CD14-positive monocyte (primary cell): Measurements from ENCODE around the gene TBC1D30. TPM values are rescaled to one million over a fixed set of nuclear protein-coding genes. Genes with fewer than 3 reads are reported as not detected.

ENCODE experiments used
- DNase-seq, 3 donors: peaks; one replicate each; pipeline ENCODE4 v3.0.0-alpha.2; 2011 to 2022
- H2AFZ ChIP-seq: 2 replicates; pipeline ENCODE4 v1.6.0; 2012; ENCODE audit warnings: mild to moderate bottlenecking, low read depth, low read length, inconsistent platforms; ENCODE audit not compliant: insufficient read depth, poor library complexity, severe bottlenecking
- H3K27ac ChIP-seq, 2 donors: 1 replicate in 1 of 2; 2 replicates in 1 of 2; pipeline ENCODE4 v1.5.1; 2012 to 2013; ENCODE audit warnings: low read length in 2 of 2, control low read depth in 1 of 2, inconsistent platforms in 1 of 2, low read depth in 1 of 2, mild to moderate bottlenecking in 1 of 2
- H3K27me3 ChIP-seq, 2 donors: one replicate each; pipeline versions ENCODE4 v1.6.0 to v1.6.1; 2011 to 2013; ENCODE audit warnings: low read length in 2 of 2; ENCODE audit not compliant: control insufficient read depth in 2 of 2, insufficient read depth in 2 of 2
- H3K36me3 ChIP-seq, 2 donors: replicated peaks in 1 of 2; 1 replicate in 1 of 2; 2 replicates in 1 of 2; pipeline versions ENCODE4 v1.5.1 to v1.6.1; 2012 to 2013; ENCODE audit warnings: low read length in 2 of 2, control low read depth in 1 of 2, inconsistent platforms in 1 of 2, mild to moderate bottlenecking in 1 of 2; ENCODE audit not compliant: insufficient read depth in 2 of 2, control insufficient read depth in 1 of 2
- H3K4me1 ChIP-seq, 2 donors: 1 replicate in 1 of 2; 2 replicates in 1 of 2; pipeline versions ENCODE4 v1.5.1 to v1.6.1; 2012 to 2013; ENCODE audit warnings: low read length in 2 of 2, control low read depth in 1 of 2, inconsistent platforms in 1 of 2, mild to moderate bottlenecking in 1 of 2, moderate library complexity in 1 of 2; ENCODE audit not compliant: insufficient read depth in 2 of 2, control insufficient read depth in 1 of 2
- H3K4me2 ChIP-seq: replicated peaks from 2 replicates; pipeline ENCODE3; 2012; ENCODE audit warnings: low read length, moderate library complexity, mild to moderate bottlenecking; ENCODE audit not compliant: poor library complexity, severe bottlenecking; ENCODE audit errors: extremely low read depth
- H3K4me3 ChIP-seq, 3 experiments: fragments of 200-600 bp in 1 of 3; sonication (generic) in 1 of 3; replicated peaks in 1 of 3; 1 replicate in 2 of 3; 2 replicates in 1 of 3; pipeline ENCODE4 v1.5.1; 2011 to 2013; ENCODE audit warnings: low read length in 3 of 3, mild to moderate bottlenecking in 3 of 3, control low read depth in 2 of 3, low read depth in 2 of 3, inconsistent platforms in 1 of 3, moderate library complexity in 1 of 3
- H3K79me2 ChIP-seq: 2 replicates; pipeline ENCODE4 v1.6.0; 2012; ENCODE audit warnings: mild to moderate bottlenecking, control low read depth, inconsistent platforms, low read length, moderate library complexity; ENCODE audit not compliant: insufficient read depth
- H3K9ac ChIP-seq: 2 replicates; pipeline ENCODE4 v1.6.0; 2017; ENCODE audit warnings: low read length, mild to moderate bottlenecking; ENCODE audit not compliant: insufficient read depth, poor library complexity, severe bottlenecking
- H3K9me3 ChIP-seq, 2 donors: replicated peaks in 1 of 2; 1 replicate in 1 of 2; 2 replicates in 1 of 2; pipeline versions ENCODE4 v1.5.1 to v1.6.1; 2012 to 2013; ENCODE audit warnings: low read length in 2 of 2, control low read depth in 1 of 2; ENCODE audit not compliant: control insufficient read depth in 1 of 2, insufficient read depth in 1 of 2
- H4K20me1 ChIP-seq: 2 replicates; pipeline ENCODE4 v1.6.0; 2012; ENCODE audit warnings: mild to moderate bottlenecking, low read length, control low read depth, moderate library complexity; ENCODE audit not compliant: insufficient read depth
- H3K27ac Mint-ChIP-seq, 7 donors: one replicate each; pipeline ENCODE4 v1.8.0; 2020; ENCODE audit warnings: mild to moderate bottlenecking in 7 of 7, mixed read lengths in 7 of 7, moderate library complexity in 6 of 7, inconsistent platforms in 2 of 7
- H3K27me3 Mint-ChIP-seq, 3 donors: one replicate each; pipeline ENCODE4 v1.8.0; 2021 to 2022; ENCODE audit warnings: low read depth in 3 of 3, mild to moderate bottlenecking in 3 of 3, mixed read lengths in 3 of 3, moderate library complexity in 3 of 3, inconsistent platforms in 1 of 3
- H3K36me3 Mint-ChIP-seq, 2 donors: one replicate each; pipeline ENCODE4 v1.8.0; 2020; ENCODE audit warnings: mixed read lengths in 2 of 2, inconsistent platforms in 1 of 2, mild to moderate bottlenecking in 1 of 2
- H3K4me1 Mint-ChIP-seq: one replicate; pipeline ENCODE4 v1.8.0; 2020; ENCODE audit warnings: mild to moderate bottlenecking, mixed read lengths
- H3K4me3 Mint-ChIP-seq, 2 donors: one replicate each; pipeline ENCODE4 v1.8.0; 2020; ENCODE audit warnings: mild to moderate bottlenecking in 2 of 2, mixed read lengths in 2 of 2, moderate library complexity in 1 of 2
- H3K9me3 Mint-ChIP-seq, 7 donors: one replicate each; pipeline ENCODE4 v1.8.0; 2020 to 2022; ENCODE audit warnings: mixed read lengths in 7 of 7, mild to moderate bottlenecking in 6 of 7, moderate library complexity in 6 of 7, inconsistent platforms in 2 of 7
- CTCF ChIP-seq: fragments of 200-600 bp; IDR thresholded peaks from one replicate; pipeline ENCODE4 v1.8.0; 2022; ENCODE audit warnings: antibody characterized with exemption, mild to moderate bottlenecking
- WGBS: methylation state at CpG from one replicate; pipeline ENCODE4 v1.1.5; 2013; ENCODE audit warnings: missing lambda C conversion rate; ENCODE audit not compliant: insufficient coverage; 5-methylcytosine and 5-hydroxymethylcytosine counted together
- intact Hi-C, 2 donors: fragments of 100-400 bp; cut with micrococcal nuclease; formaldehyde crosslinking; loops; one replicate each; pipeline versions ENCODE4 v1.15.0 to v1.15.1; 2023
- polyA plus RNA-seq, 3 donors: library from polyadenylated mRNA; depleted of rRNA in 1 of 3; unstranded in 2 of 3; stranded (reverse) in 1 of 3; fragments of 300-500 nt in 2 of 3; fragments of >200 nt in 1 of 3; fragmentation: Illumina TruSeq in 2 of 3; gene quantifications; 1 replicate in 2 of 3; 2 replicates in 1 of 3; pipeline ENCODE4 v1.2.3, GENCODE V29; 2012 to 2021

The TBC1D30 gene
- polyA plus RNA-seq, 3 donors, result 1.1 to 2.8 (median 2.7) TPM

- DNase-seq, result no peak
- Histone ChIP-seq H3K4me3 (no peak overlapping the region), H3K4me1 (no peaks in the 10 kb centered on the region), H2AFZ (no peak overlapping the region), H3K27ac (no peak overlapping the region), H3K79me2 (no peaks in the 10 kb centered on the region), H3K9me3 (no peaks in the 10 kb centered on the region), H3K27me3 (peaks cover 3 to 4% of the 10 kb centered on the region in 2 donors), H4K20me1 (no peaks in the 10 kb centered on the region), H3K4me2 (no peak overlapping the region), H3K36me3 (no peaks in the 10 kb centered on the region), H3K9ac (no peak overlapping the region)
- no peak for TF ChIP-seq CTCF
- no peaks in the 10 kb centered on the region for H3K4me1 Mint-ChIP-seq
- WGBS, result 86% methylated on average over 2 of the region's 3 CpGs
- no peak overlapping the region for H3K27ac Mint-ChIP-seq
- no peaks in the 10 kb centered on the region for H3K36me3 Mint-ChIP-seq
- peaks cover 11 to 16% (median 13%) of the 10 kb centered on the region in 3 donors for H3K27me3 Mint-ChIP-seq
- intact Hi-C loops, result no loop called here
- H3K9me3 Mint-ChIP-seq, result peaks cover 0 to 6% (median 2%) of the 10 kb centered on the region in 7 donors
- H3K4me3 Mint-ChIP-seq, result no peak overlapping the region
These were observed 9.5 kb downstream of the TBC1D30 start for GRCh38 chr12:64833928-64834327.

GRCh38 chr12:64835901-64836300, 11.5 kb downstream of the TBC1D30 start:
- Histone ChIP-seq H3K36me3 (no peaks in the 10 kb centered on the region), H3K9ac (no peak overlapping the region), H3K4me1 (no peaks in the 10 kb centered on the region), H3K9me3 (no peaks in the 10 kb centered on the region), H4K20me1 (no peaks in the 10 kb centered on the region), H3K4me3 (no peak overlapping the region), H3K27me3 (peaks cover 0 to 2% of the 10 kb centered on the region in 2 donors), H3K27ac (no peak overlapping the region), H2AFZ (no peak overlapping the region), H3K4me2 (no peak overlapping the region), H3K79me2 (no peaks in the 10 kb centered on the region)
- WGBS, result 100% methylated on average over 3 of the region's 4 CpGs
- no peak for TF ChIP-seq CTCF
- H3K4me3 Mint-ChIP-seq, result no peak overlapping the region
- intact Hi-C loops, result no loop called here
- H3K9me3 Mint-ChIP-seq, result peaks cover 0 to 6% (median 2%) of the 10 kb centered on the region in 7 donors
- no peak overlapping the region for H3K27ac Mint-ChIP-seq
- no peak for DNase-seq
- H3K27me3 Mint-ChIP-seq, result peaks cover 6 to 16% (median 11%) of the 10 kb centered on the region in 3 donors
- H3K36me3 Mint-ChIP-seq, result no peaks in the 10 kb centered on the region
- H3K4me1 Mint-ChIP-seq, result no peaks in the 10 kb centered on the region
